ENCODE measurements around the gene LSM11. TPM values are rescaled to one million over a fixed set of nuclear protein-coding genes. Genes with fewer than 3 reads are reported as not detected.
"Not testable (repeated sequence)": the region's sequence is repeated elsewhere in the genome, so short reads cannot be mapped to it uniquely, and the experiment has no call there.

LSM11 gene
- total RNA-seq, 2 experiments from 2014 or later: 7.4 to 8.0 TPM

DNA sequence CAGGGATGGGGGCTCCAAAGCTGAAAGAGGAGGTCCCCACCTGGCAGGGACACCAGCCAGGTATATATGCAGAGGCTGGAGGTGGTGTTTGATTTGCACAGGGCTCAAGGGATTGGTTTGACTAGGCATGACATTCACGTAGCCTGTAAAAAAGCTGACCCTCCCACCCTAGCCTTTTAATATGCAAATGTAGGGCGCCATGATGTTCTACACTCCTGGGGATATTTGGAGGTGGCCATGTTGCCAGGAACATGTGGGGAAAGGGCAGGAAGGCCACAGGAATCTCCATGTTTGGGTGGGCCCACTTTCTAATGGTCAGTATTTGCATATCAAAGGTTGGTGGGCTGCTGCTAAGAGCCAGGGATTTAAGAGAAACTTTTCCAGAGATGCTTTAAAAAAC, 24.3 kb upstream of the LSM11 start:
- CTCF ChIA-PET: interaction anchor here (0.7 to 4.1 kb wide), 24 partner anchors 11 to 391 kb away, joined by 3 to 30 read pairs (median 6); partner anchors contain the start of genes C5orf52, LSM11 and THG1L

GRCh38 chr5:157721159-157721558, 22.4 kb upstream of the LSM11 start:
- POLR2A ChIA-PET: no interaction called here
- CTCF ChIA-PET: interaction anchor here (0.9 to 3.3 kb wide), 5 partner anchors 10 to 393 kb away, joined by 3 to 14 read pairs (median 5); partner anchors contain the start of genes LSM11 and THG1L
- intact Hi-C loops (cut with micrococcal nuclease): no loop called here

More for the DNA sequence above, 24.3 kb upstream of the LSM11 start:
- no peak overlapping the region for H3K27ac Mint-ChIP-seq
- H3K9me3 Mint-ChIP-seq: no peaks in the 10 kb centered on the region
- peaks cover 21% of the 10 kb centered on the region for H3K4me1 Mint-ChIP-seq (ENCODE audit: low read depth)
- H3K4me3 Mint-ChIP-seq: no peak overlapping the region
- no peak for DNase-seq
- H3K36me3 Mint-ChIP-seq: no peaks in the 10 kb centered on the region
- no peaks in the 10 kb centered on the region for H3K27me3 Mint-ChIP-seq
- POLR2A ChIA-PET: interaction anchor here (1.3 kb wide), 1 partner anchor 12 kb away, joined by 7 read pairs; the partner anchor contains the start of gene THG1L
- intact Hi-C loops (cut with micrococcal nuclease): loop anchor here (2.0 to 10.0 kb wide), 2 partner anchors 124 to 288 kb away; no protein-coding TSS in a partner anchor

DNA sequence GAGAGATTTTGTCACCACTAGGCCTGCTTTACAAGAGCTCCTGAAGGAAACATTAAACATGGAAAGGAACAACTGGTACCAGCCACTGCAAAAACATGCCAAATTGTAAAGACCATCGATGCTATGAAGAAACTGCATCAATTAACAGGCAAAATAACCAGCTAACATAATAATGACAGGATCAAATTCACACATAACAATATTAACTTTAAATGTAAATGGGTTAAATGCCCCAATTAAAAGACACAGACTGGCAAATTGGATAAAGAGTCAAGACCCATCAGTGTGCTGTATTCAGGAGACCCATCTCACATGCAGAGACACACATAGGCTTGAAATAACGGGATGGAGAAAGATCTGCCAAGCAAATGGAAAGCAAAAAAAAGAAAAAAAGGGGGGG, 20.6 kb upstream of the LSM11 start:
- H3K9me3 Mint-ChIP-seq; H3K36me3 Mint-ChIP-seq; POLR2A ChIA-PET; H3K4me3 Mint-ChIP-seq; H3K27me3 Mint-ChIP-seq; CTCF ChIA-PET; H3K27ac Mint-ChIP-seq; DNase-seq; intact Hi-C loops (cut with micrococcal nuclease); H3K4me1 Mint-ChIP-seq (ENCODE audit: low read depth): not testable (repeated sequence)

More at GRCh38 chr5:157721159-157721558, 22.4 kb upstream of the LSM11 start:
- Mint-ChIP-seq H3K4me3 (no peak overlapping the region), H3K27ac (no peak overlapping the region), H3K4me1 (ENCODE audit: low read depth) (peaks cover 17% of the 10 kb centered on the region), H3K36me3 (no peaks in the 10 kb centered on the region), H3K27me3 (no peaks in the 10 kb centered on the region), H3K9me3 (no peaks in the 10 kb centered on the region)
- DNase-seq: no peak

DNA sequence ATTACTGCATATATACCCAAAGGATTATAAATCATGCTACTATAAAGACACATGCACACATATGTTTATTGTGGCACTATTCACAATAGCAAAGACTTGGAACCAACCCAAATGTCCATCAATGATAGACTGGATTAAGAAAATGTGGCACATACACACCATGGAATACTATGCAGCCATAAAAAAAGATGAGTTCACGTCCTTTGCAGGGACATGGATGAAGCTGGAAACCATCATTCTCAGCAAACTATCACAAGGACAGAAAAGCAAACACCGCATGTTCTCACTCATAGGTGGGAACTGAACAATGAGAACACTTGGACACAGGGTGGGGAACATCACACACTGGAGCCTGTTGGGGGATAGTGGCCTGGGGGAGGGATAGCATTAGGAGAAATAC, 16.9 kb upstream of the LSM11 start:
- H3K36me3 Mint-ChIP-seq; H3K4me3 Mint-ChIP-seq; H3K9me3 Mint-ChIP-seq; intact Hi-C loops (cut with micrococcal nuclease); DNase-seq; CTCF ChIA-PET; H3K27me3 Mint-ChIP-seq; H3K27ac Mint-ChIP-seq; POLR2A ChIA-PET: not testable (repeated sequence)
- H3K4me1 Mint-ChIP-seq (ENCODE audit: low read depth): peaks cover 18% of the 10 kb centered on the region

DNA sequence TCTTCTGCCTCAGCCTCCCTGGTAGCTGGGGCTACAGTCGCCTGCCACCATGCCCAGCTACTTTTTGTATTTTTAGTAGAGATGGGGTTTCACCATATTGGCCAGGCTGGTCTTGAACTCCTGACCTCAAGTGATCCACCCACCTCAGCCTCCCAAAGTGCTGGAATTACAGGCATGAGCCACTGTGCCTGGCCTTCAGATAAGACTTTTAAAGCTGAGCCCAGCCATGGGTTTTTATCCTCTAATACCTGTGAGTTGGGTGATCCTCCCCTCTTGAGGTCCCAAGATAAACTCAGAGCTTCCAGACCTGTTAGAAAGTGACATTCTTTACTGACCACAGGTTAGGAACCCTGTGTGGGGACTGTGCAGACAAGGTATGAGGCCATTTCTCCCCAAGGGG, 15.7 kb upstream of the LSM11 start:
- H3K4me3 Mint-ChIP-seq; H3K27ac Mint-ChIP-seq; POLR2A ChIA-PET; H3K36me3 Mint-ChIP-seq; H3K27me3 Mint-ChIP-seq; H3K9me3 Mint-ChIP-seq; intact Hi-C loops (cut with micrococcal nuclease); DNase-seq: not testable (repeated sequence)
- H3K4me1 Mint-ChIP-seq (ENCODE audit: low read depth): peaks cover 30% of the 10 kb centered on the region
- CTCF ChIA-PET: interaction anchor here (0.7 to 1.3 kb wide), 2 partner anchors 15 to 38 kb away, joined by 3 to 6 read pairs; partner anchors contain the start of gene LSM11

DNA sequence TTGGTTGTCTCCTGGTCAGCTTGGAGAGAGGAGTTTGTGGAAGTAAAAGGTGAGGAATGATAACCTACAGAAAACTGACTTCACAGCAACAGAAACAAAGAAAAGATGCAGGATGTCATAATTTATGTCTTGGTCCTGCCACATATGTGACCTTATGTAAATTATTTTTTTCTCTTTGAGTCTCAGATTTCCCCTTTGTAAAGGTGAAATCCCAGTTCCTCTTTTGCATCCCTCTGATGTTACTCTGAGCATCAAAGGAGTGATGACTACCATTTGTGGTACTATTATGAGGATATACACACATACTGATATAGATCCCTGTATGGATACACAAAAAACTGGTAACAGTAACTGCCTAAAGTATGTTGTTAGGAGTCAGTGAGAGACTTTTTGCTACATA, 13.7 kb upstream of the LSM11 start:
- Mint-ChIP-seq H3K36me3 (peaks cover 18% of the 10 kb centered on the region), H3K27me3 (no peaks in the 10 kb centered on the region), H3K4me1 (ENCODE audit: low read depth) (peaks cover 33% of the 10 kb centered on the region), H3K4me3 (no peak overlapping the region), H3K27ac (peak overlapping the region; percentile 28), H3K9me3 (no peaks in the 10 kb centered on the region)
- POLR2A ChIA-PET: no interaction called here
- no peak for DNase-seq
- intact Hi-C loops (cut with micrococcal nuclease): loop anchor here (1.0 to 5.0 kb wide), 6 partner anchors 12 to 588 kb away; partner anchors contain the start of genes CYFIP2 and MED7
- CTCF ChIA-PET: interaction anchor here (3.7 to 3.8 kb wide), 2 partner anchors 11 to 13 kb away, joined by 13 to 49 read pairs; partner anchors contain the start of gene LSM11

- intact Hi-C loops (cut with micrococcal nuclease): loop anchor here (1.0 to 5.0 kb wide), 10 partner anchors 12 to 589 kb away; partner anchors contain the start of genes CYFIP2, LSM11 and MED7
- Mint-ChIP-seq H3K36me3 (peaks cover 21% of the 10 kb centered on the region), H3K4me1 (ENCODE audit: low read depth) (peaks cover 33% of the 10 kb centered on the region), H3K27me3 (no peaks in the 10 kb centered on the region), H3K4me3 (peak overlapping the region; percentile 95), H3K27ac (peak overlapping the region; percentile 97), H3K9me3 (no peaks in the 10 kb centered on the region)
- CTCF ChIA-PET: interaction anchor here (0.6 to 3.8 kb wide), 11 partner anchors 9 to 458 kb away, joined by 3 to 49 read pairs (median 4); partner anchors contain the start of gene LSM11
- DNase-seq: no peak
- POLR2A ChIA-PET: interaction anchor here (0.6 to 1.6 kb wide), 7 partner anchors 13 to 379 kb away, joined by 3 to 9 read pairs (median 4); partner anchors contain the start of gene LSM11
Observed at GRCh38 chr5:157730900-157731271, 12.6 kb upstream of the LSM11 start.

GRCh38 chr5:157731272-157732129, 12.0 kb upstream of the LSM11 start, which contains the start of gene THG1L:
Gene THG1L (plus strand): TSS chr5:157731420. CDS start chr5:157731441, 21 bp downstream.
- CTCF ChIA-PET: interaction anchor here (0.6 to 3.8 kb wide), 11 partner anchors 10 to 459 kb away, joined by 3 to 49 read pairs (median 4); partner anchors contain the start of gene LSM11
- Mint-ChIP-seq H3K9me3 (no peaks in the 10 kb centered on the region), H3K4me1 (ENCODE audit: low read depth) (peaks cover 33% of the 10 kb centered on the region), H3K27ac (peak within 1 kb of the TSS; percentile 97), H3K27me3 (no peaks in the 10 kb centered on the region), H3K36me3 (peaks cover 21% of the 10 kb centered on the region), H3K4me3 (peak within 1 kb of the TSS; percentile 95)
- POLR2A ChIA-PET: interaction anchor here (1.0 to 1.6 kb wide), 6 partner anchors 12 to 380 kb away, joined by 4 to 9 read pairs (median 6); partner anchors contain the start of gene LSM11
- peak; percentile 100 for DNase-seq
- intact Hi-C loops (cut with micrococcal nuclease): loop anchor here (1.0 to 5.0 kb wide), 8 partner anchors 12 to 589 kb away; partner anchors contain the start of genes CYFIP2, LSM11 and MED7

DNA sequence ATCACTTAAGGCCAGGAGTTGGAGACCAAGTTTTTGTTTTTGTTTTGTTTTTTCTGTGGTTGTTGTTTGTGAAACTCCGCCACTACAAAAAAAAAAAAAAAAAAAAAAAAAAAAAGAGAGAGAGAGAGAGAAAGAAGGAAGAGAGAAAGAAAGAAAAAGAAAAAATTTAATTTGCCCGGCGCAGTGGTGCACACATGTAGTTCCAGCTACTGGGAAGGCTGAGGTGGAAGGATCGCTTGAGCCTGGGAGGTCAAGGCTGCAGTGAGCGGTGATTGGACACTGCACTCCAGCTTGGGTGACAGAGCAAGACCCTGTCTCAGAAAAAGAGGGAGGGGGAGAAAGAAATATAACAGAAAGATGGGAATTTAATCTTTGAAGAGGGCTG, 11.4 kb upstream of the LSM11 start:
- Mint-ChIP-seq H3K27me3 (no peaks in the 10 kb centered on the region), H3K4me3 (peak overlapping the region; percentile 95), H3K27ac (no peak overlapping the region), H3K4me1 (ENCODE audit: low read depth) (peaks cover 33% of the 10 kb centered on the region), H3K36me3 (peaks cover 23% of the 10 kb centered on the region), H3K9me3 (no peaks in the 10 kb centered on the region)
- ChIA-PET CTCF (interaction anchor here (0.9 to 3.8 kb wide), 8 partner anchors 10 to 459 kb away, joined by 3 to 49 read pairs (median 5); partner anchors contain the start of gene LSM11), POLR2A (interaction anchor here (1.0 to 1.6 kb wide), 4 partner anchors 11 to 84 kb away, joined by 4 to 9 read pairs (median 6); partner anchors contain the start of gene LSM11)
- intact Hi-C loops (cut with micrococcal nuclease): loop anchor here (5.0 kb wide), 3 partner anchors 380 to 590 kb away; partner anchors contain the start of genes CYFIP2 and MED7
- DNase-seq: no peak

DNA sequence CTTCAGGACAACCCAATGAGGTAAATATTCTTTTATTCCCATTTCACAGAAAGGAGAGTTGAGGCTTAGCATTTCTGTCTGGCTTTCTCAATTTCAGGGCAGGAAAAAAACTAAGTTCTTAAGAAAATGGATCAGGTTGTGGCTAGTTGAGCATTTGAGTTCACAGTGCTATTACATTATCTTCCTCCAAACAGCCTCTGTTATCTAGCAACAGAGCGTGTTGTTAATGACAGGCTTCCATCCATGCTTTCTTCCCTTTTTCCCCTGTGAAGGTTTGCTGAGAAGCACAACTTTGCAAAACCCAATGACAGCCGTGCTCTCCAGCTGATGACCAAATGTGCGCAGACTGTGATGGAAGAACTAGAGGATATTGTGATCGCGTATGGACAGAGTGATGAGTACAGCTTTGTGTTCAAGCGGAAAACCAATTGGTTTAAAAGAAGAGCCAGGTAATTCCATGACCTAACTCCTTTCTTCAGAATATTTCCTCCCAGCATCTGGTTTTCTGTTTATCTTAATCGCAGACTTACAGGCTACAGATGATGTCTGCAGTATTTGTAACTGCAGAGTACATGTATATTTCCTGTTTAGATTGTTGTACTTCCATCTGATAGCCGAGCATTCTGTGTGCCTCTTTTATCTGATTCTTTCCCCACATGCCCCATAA, 10.8 kb upstream of the LSM11 start:
- ChIA-PET POLR2A (no interaction called here), CTCF (interaction anchor here (3.8 kb wide), 1 partner anchor 10 kb away, joined by 49 read pairs; the partner anchor contains the start of gene LSM11)
- no peaks in the 10 kb centered on the region for H3K27me3 Mint-ChIP-seq
- H3K27ac Mint-ChIP-seq: no peak overlapping the region
- peaks cover 33% of the 10 kb centered on the region for H3K4me1 Mint-ChIP-seq (ENCODE audit: low read depth)
- peaks cover 26% of the 10 kb centered on the region for H3K36me3 Mint-ChIP-seq
- no peak overlapping the region for H3K4me3 Mint-ChIP-seq
- intact Hi-C loops (cut with micrococcal nuclease): loop anchor here (5.0 kb wide), 3 partner anchors 380 to 590 kb away; partner anchors contain the start of genes CYFIP2 and MED7
- no peaks in the 10 kb centered on the region for H3K9me3 Mint-ChIP-seq
- DNase-seq: no peak

DNA sequence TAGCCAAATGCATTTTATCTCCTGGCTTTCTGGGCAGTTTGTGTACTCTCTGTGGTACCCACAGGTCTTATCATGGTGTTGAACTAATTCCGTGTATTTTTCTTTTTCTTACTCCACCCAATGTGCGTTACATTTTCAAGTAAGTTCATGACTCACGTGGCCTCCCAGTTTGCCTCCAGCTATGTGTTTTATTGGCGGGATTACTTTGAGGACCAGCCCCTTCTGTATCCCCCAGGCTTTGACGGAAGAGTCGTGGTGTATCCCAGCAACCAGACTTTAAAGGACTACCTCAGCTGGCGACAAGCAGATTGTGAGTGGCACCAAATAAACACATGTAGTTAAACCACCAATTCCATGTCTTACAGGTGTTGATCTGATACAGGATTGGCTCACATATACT, 9.1 kb upstream of the LSM11 start:
- Mint-ChIP-seq H3K9me3 (no peaks in the 10 kb centered on the region), H3K36me3 (peaks cover 31% of the 10 kb centered on the region), H3K27ac (no peak overlapping the region), H3K4me3 (no peak overlapping the region), H3K27me3 (no peaks in the 10 kb centered on the region), H3K4me1 (ENCODE audit: low read depth) (peaks cover 31% of the 10 kb centered on the region)
- DNase-seq: no peak
- ChIA-PET POLR2A (no interaction called here), CTCF (interaction anchor here (1.6 kb wide), 1 partner anchor 9 kb away, joined by 6 read pairs; the partner anchor contains the start of gene LSM11)
- intact Hi-C loops (cut with micrococcal nuclease): loop anchor here (5.0 kb wide), 3 partner anchors 382 to 592 kb away; partner anchors contain the start of genes CYFIP2 and MED7

Data from activated CD4-positive, alpha-beta memory T cell treated with anti-CD3 and anti-CD28 coated beads for 36 hours (primary cell).